Stimulated activated CD4-positive, alpha-beta T cell treated with anti-CD3 and anti-CD28 coated beads, TNF-alpha, amount 100 ng/mL, for 24 hours (primary cell): ENCODE measurements around the gene MRGPRE.

Experiments used
- DNase-seq, 3 experiments: peaks; one replicate each; pipeline ENCODE4 v3.0.0-alpha.2; 2020; ENCODE audit warnings: low read depth in 3 of 3

The MRGPRE gene

DNA sequence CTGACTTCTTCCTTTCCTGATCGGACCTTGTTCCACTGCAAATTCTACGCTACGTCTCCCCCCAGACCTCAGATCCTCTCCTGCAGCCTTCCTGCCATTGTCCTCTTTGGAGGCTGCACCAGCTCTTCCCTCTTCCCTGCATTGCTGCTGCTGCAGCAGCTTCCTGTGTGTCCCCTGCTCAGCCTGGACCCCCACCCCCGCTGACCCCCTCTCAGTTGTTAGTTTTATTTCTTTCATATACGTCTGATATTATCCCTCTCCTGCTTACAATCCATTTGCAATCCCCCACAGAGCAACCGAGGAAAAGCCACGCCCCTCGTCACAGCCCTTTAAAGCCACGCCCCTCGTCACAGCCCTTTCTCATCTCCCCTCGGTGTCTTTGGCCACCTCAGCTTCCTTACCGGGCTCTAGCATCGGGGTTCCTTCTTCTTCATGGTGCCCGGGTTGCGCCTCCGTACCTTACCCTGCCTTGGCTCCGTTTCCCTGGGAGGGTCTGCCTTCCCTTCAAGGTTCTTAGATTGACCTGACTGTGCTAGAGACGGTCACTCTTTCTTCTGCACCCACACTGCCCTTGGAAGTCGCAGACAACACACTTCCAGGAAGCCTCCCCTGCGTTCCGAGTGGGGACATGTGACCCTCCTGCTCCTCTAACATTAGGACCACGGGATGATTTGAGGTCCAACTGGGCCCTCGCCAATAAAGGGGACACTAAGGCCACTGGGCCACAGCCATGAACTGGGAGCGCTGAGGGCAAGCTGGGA is 18.4 kb downstream of the MRGPRE start:
- no peak for DNase-seq

DNA sequence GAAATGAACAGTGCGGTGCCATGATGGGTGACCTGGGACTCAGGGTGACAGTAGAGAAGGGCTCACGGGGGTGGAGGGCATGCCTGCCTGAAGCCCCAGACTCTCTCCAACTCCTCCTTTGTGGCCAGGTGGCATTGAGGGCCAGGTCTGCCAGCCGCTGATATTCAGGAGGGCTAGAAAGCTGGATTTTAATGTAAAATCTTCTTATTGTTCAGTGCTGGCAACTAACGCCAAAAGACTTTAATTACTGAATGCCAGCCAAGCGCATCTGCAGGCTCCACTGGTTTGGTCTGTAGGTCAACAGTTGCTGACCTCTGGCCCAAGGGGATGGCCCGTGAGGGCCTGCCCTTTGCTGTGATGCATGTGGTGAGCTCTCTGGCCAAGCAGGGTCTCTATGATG is 23.9 kb downstream of the MRGPRE start:
- DNase-seq: no peak

DNA sequence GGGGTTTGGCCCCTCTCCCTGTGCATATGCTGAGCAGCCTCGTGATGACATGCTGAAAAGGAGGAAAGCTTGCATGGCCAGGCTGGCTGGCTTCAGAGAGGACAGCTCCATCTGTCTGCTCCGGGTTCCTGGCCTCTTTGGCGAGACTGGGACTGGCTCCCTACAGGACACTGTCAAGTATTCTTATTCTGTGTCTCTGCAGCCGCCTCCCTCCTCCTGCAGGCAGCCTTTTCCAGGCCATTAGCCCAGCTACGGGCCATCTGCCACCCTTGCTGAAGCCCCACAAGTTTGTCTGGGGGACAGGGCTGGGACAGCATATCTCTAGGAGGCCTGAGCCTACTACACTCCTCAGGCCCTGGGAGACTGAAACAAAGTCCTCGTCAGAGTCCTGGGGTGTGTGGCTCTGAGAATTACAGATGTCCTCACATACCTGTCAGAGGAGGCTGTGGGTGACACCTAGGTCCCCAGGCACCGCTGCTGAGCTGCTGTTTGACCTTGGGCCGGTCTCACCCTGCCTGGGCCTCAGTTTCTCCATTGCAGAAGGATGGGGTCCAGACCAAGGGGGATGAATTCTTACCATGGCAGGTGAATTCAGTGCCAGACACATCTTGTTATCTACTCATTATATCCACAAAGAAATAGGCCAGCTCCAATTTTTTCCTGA is 24.6 kb downstream of the MRGPRE start:
- no peak for DNase-seq

DNA sequence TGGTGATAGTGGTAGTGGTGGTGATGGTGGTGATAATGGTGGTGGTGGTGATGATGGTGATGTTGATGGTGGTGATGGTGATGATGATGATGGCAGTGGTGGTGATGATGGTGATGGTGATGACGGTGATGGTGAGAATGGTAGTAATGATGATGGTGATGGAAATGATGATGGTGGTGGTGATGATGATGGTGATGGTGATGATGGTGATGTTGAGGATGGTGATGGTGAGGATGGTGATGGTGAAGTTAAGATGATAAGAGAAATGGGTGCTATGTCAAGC is 25.4 kb downstream of the MRGPRE start:
- DNase-seq: no peak

DNA sequence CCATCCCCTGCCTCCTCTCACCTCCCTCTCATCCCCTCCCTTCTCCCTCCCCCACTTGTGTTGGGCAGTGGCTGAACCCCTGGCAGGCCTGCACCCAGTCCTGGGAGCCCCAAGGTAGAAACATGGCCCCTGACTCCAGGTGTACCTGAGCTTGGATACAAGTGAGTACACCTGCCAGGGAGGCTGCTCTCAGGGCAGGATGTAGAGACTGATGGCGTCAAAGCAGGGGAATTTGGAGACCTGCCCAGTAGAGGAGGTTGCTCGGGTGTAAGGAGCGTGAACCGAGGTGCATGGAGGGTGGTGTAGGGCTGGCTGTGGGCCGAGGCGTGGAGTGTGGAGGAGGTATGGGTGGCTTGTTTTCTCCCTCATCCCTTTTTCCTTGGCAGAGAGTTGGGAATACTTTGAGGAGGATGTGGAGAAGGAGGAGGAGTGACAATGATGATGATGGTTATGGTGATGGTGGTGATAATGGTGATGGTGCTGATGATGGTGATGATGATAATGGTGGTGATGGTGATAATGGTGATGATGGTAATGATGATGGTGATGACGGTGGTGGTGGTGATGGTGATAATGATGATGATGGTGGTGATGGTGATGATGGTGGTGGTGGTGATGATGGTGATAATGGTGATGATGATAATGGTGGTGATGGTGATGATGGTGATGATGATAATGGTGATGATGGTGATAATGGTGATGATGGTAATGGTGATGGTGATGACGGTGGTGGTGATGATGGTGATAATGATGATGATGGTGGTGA is 25.9 kb downstream of the MRGPRE start:
- DNase-seq: no peak

DNA sequence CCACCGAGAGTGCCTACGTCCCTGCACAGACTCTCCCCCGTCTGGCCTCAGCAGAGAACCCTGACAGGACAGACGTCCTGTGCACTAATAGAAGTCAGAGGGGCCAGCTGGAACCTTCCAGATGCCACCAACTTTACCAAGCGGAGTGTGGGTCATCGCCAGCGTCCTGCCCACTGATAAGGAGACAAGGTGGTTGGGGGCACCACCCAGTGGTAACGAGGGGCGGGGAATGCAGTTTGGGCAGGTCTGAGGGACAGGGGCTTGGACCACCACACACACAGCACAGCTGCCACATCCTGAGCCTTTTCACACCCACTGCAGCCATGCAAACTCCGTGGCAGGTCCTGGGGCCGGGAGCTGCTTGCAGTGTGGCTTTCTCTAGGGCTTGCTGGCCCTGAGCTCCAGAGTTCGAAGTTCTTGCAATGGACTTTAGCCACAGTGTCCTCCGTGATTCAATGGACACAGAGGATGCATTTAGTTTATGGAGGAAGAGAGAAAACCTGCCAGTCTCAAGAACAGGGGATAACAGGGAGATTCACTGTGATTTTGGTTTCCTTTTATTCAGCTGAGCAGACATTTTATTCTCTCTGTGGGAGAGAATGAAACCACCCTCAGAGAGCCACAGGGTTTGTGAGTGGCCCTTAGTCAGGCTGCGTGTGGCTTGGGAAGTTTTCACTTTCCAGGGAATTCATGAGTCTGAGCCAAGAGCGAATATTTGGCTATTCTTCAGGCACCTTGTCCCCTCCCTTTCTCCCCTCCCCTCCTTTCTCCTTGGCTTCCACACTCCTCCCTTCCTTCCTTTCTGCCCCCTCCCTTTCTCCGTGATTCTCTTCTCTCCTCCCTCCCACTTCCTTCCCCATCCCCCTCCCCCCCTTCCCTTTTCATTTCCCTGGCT is 26.7 kb downstream of the MRGPRE start:
- DNase-seq: no peak

DNA sequence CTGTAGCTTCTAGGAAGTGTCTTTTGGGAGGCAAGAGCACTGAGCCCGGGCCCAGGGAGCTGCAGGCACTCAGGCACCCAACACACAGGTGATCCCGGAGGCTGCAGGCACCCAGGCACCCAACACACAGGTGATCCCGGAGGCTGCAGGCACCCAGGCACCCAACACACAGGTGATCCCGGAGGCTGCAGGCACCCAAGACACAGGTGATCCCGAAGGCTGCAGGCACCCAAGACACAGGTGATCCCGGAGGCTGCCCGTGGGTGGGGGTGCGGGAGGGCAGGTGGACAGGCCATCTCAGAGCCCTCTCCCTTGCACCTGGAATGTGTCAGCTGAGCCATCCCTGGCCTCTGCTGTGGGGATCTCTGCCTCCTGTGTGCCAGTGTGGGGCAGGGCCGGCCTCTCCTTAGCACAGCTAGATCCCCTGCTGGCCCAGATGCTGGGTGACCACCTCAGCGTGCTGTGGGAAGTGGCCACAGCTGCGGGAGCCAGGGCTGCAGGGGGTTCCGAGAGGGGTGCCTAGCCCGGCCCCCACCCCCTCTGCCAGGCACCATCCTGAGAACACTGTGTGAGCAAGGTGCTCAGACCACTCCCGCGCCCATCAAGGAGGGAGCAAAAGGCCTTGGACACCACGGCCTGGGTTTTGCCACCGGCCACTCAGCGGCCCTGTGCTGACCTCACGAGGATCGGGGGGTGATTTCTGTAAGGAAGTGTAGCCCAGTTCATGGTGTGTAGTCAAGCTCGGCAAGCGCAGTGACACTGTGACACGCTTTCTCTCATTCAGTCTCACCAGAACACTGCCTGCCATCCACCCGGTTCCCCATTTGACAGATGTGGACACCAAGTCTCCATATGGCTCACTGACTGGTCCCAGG is 27.8 kb downstream of the MRGPRE start:
- no peak for DNase-seq

DNA sequence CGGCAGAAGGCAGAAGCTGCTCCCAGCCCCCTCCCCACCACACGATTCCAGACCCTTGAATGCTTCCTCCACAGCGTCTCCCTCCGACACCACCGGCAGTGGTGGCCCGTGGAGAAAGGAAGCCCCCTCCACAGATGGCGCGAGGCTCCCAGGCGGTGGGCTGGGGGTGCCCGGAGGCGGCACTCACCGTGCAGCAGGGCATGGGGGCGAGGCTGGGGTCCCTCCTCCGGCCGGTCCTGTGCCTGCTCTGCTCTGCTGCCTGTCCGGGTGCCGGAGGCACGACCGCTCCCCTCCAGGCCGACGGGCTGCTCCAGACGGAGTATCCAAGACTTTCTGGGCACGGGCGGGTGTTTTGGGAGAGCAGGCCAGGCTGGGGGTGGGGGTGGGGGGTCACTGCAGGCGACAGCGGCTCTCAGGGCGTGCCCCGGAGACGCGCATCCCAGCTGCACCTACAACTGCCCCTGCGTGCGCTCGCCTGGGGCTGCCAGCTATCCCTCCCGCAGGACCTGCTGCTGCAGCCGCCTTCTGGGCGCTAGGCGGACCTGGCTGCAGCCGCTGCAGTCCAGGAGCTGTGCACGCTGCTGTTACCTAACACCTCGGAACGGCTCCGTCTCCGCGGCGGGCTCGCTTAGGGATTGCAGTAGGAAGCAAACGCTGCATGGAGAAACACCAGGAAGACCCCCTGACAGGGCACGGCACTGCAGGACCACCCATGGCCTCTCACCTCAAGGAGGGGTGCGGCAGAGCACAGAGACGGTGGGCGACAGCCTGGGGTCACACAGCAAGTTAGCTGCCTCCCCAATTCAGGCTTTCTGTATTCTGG is 28.8 kb downstream of the MRGPRE start:
- no peak for DNase-seq

DNA sequence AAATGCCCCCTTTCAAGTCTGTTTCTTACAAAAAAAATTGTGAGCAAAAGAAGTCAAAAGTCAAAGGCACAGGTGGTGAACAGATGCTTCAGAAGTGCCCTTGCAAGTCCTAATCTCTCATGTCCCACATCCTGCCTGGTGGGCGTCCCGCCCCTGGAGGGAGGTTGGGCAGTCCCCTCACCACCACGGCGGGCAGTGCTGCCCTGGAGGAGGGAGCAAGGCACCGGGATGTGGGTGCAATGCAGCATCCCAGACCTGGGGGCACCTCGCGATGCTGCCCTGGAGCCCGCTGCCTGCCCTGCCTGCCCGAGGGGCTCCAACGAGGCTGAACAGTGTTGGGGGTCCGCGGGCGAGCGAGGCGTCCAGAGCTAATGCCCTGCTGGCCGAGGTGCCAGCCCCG is 29.5 kb downstream of the MRGPRE start:
- no peak for DNase-seq

DNA sequence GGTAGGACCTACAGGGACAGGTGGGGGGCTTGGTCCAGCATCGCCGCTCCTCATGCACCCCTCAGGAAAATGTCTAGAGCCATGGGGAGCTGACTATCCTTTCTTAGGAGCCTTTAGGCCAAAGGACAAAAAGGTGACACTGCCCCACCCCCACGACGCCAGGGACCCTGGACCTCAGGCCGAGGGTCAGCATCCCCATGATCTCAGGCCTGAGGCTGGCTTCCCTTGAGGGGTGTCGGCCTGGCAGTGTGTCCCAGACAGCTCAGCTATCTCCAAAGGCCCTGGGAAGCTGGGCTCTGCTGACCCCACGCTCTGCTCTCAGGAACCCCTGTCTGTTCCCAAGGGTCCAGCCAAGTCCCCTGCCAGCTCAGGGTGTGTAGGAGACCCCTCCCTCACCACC is 29.9 kb downstream of the MRGPRE start:
- DNase-seq: no peak

DNA sequence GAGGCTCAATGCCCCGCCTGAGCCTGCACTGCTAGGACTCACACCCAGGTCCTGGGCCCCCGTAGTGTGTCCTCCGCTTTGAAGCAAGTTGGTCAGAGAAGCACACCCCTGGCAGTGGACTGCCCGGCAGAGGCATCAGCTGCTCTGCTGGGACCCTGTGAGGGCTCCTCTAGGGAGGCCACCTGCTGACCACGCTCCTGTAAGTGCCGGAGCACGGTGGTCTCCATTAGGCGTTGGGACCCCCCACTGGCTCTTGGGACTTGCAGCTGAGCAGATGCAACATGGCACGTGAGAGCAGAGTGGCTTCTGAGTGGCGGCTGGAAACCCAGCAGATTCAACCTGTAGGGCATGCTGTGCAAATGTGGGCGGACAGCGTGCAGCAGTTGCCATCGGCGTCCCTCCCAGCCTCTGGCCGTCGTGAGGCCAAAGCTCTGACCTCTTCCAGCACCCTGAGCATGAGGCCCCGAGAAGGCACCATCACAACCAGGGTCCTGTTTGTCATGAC is 30.5 kb downstream of the MRGPRE start:
- no peak for DNase-seq

DNA sequence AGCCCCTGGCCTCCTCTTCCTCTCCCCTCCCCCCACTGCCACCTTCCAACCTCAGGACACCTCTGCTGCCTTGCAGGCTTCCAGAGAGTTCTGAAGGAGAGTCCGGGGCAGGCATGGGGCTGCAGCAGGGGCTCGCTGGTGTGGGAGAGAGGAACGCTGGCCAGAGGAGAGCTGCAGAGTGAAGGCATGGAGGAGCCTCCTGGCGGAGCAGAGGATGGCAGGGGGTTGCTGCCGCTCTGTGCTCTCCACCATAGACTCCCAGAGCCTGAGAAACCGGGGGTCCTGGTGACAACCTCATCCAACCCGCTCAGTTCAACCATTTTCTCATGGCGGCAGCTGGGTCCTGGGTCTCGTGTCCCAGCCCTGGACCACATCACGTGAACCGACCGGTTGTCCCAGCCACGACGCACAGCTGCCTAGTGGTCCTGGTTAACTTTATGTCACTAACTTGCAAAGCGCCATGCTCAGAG is 31.1 kb downstream of the MRGPRE start:
- no peak for DNase-seq

DNA sequence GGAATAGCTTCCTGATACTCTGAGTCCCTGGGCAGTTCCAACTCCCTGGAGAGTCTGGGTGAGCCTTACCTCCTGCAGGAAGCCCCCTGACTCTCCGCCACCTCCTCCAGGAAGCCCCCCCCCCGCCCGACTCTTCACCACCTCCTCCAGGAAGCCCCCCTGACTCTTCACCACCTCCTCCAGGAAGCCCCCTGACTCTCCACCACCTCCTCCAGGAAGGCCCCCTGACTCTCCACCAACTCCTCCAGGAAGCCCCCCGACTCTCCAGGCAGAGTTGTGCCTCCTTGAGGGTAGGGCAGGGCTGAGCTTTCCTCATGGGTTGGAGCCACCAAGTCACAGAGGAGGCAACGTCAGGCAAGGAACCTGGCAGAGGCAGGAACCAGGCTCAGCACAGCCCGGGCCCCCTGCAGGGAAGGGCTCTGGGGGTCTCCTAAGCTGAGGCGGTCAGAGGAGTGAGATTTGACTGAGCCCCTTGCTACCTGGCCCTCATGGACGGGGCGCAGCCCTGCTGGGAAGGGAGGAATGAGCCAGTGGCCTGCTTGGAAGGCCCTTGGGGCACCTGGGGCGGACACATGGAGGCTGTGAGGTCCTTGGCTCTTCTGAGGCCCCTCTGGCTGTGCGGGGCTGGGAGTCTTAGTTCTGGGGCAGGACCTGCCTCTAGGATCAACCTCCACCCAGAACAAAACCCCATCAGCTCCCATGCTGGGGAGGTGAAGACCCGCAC is 31.7 kb downstream of the MRGPRE start:
- no peak for DNase-seq

DNA sequence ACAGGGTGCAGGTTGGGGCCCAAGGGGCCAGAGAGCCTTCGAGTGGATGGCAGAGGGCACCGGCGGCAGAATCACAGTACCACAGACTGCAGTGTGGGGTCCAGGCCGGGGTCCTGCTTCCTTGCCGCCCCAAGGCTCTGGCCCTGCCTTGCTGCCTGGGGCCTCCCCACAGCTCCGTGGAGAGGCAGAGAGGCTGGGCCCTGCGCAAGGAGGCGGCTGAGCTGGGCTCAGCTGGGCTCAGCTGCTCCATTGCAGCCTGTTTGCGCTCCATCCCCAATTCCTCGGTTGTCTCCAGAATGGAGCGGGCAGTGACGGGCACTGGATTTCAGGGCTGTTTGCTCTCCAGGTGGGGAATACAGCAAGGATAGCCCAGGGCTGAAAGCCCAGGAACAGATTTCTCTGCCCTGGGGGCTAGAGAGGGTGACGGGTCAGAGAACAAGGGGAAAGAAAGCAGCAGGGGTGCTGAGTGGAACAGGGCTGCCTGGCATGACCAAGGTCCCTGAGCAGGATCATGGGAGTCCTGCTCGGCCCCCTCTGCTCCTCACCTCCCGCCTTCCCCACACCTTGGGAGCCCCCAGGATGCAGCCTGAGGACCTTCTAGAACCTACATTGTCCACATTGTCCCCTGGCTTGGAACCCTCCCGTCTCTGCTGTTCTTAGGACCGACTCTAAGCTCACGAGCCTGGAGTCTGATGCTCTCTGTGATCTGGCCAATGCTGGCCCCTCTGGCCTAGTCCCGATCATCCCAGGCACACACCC is 32.5 kb downstream of the MRGPRE start:
- DNase-seq: no peak

DNA sequence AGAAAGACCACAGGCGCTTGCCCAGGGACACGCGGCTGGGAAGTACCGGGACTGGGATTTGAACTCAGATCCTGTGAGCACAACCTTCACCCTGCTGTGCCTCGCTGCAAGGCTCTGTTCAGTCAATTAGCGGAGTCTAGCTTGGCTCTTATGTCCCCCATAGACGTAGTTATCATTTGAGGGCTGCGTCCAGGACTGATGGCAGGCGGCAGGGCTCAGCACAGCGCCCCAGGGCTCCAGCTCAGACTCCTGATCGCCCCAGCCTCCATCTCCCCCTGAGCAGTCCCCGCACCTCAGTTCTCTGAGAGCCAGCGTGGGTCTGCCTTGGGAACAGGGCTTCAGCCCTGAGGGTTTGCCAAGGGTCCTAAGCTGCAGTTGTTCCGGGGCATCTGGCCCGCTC is 33.4 kb downstream of the MRGPRE start:
- no peak for DNase-seq

DNA sequence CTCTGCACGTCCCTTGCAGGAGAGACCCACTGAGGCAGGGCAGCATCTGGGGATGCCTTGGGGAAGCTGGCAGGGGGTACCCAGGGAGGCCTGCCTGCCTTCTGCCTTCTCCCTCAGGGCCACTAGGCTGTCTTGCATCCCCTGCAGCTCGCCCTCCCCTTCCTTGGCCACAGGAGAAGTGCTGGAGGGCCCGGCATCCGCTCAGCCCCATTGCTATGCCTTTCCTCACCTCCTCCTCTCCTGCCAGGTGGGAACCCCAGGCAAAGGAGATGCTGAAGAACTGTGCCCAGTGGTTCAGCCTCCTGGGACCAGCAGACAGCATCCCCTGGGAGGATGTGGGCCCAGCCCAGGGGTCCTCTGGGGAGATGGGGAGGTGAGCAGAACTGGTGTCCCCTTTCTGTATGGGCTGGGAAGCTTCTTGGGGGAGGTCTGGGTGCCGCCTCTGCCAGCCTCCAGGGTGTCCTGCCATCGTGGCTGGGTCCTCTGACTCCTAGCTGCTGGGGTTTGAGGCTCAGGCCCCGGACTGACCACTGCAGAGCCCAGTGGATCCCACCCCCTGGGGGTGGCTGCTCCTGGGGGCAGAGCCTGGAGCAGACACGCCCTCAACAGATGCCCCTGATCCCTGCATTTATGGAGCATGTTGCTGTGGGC is 34.2 kb downstream of the MRGPRE start:
- no peak for DNase-seq

DNA sequence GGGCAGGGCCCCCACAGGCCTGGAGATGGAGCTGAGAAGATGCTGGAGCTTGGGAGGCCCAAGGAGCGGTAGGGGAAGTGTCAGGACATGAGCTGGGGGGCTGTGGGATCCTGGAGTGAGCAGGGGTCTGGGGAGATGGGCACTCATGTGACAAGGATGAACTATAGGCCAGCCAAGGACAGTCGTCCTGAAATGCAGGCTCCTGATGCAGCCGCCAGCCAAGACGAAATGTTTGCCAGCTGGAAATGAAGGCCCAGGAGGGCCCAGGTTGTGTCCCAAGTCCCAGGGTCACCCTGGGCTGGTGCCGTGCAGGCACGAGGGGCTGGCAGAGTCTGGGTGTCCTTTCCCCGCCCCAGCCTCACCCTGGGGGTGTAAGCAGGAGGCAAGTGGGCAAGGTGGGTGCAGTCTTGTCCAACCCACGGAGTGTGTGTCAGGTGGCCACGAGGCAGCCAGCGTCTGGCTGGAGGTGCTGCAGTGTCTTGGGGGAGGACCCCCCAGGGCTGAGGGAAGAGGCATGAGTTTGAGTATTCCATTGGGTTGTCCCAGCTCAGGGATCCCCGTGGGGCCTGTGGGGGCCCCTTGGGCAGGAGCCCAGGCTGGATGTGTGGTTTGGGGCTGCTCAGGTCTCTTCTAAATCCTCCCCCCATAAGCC is 35.0 kb downstream of the MRGPRE start:
- no peak for DNase-seq
